ENCODE measurements around the gene SERPINF2.
"Not testable (repeated sequence)": the region's sequence is repeated elsewhere in the genome, so short reads cannot be mapped to it uniquely, and the experiment has no call there.

Gene SERPINF2

GRCh38 chr17:1730326-1731193, 12.1 kb upstream of the SERPINF2 start:
- H3K27me3 ChIP-seq (ENCODE audit: control insufficient read depth in 1 of 2, insufficient read depth in 2 of 2, low read length in 2 of 2), result no peaks in the 10 kb centered on the region
- H3K27ac ChIP-seq (ENCODE audit: low read depth, low read length), result peak overlapping the region; percentile 79
- peak overlapping the region; percentile 61 for H3K9ac ChIP-seq (ENCODE audit: low read length)
- peak overlapping the region in 1 of 2 donors; percentile 20 for H3K4me3 ChIP-seq (ENCODE audit: low read depth in 1 of 2, low read length in 2 of 2)
- H3K36me3 ChIP-seq (ENCODE audit: insufficient read depth, low read length), result peaks cover 38% of the 10 kb centered on the region
- H3K4me1 ChIP-seq (ENCODE audit: insufficient read depth, low read length), result peaks cover 15% of the 10 kb centered on the region
- H3K9me3 ChIP-seq (ENCODE audit: low read length), result no peaks in the 10 kb centered on the region

GRCh38 chr17:1731194-1731506, 11.5 kb upstream of the SERPINF2 start:
- Histone ChIP-seq H3K9me3 (ENCODE audit: low read length) (no peaks in the 10 kb centered on the region), H3K27me3 (ENCODE audit: control insufficient read depth in 1 of 2, insufficient read depth in 2 of 2, low read length in 2 of 2) (no peaks in the 10 kb centered on the region), H3K9ac (ENCODE audit: low read length) (no peak overlapping the region), H3K4me3 (ENCODE audit: low read depth in 1 of 2, low read length in 2 of 2) (no peak overlapping the region), H3K4me1 (ENCODE audit: insufficient read depth, low read length) (peaks cover 12% of the 10 kb centered on the region), H3K36me3 (ENCODE audit: insufficient read depth, low read length) (peaks cover 43% of the 10 kb centered on the region), H3K27ac (ENCODE audit: low read depth, low read length) (no peak overlapping the region)

GRCh38 chr17:1732241-1732832, 10.3 kb upstream of the SERPINF2 start:
- peaks cover 5% of the 10 kb centered on the region for H3K4me1 ChIP-seq (ENCODE audit: insufficient read depth, low read length)
- no peaks in the 10 kb centered on the region for H3K27me3 ChIP-seq (ENCODE audit: control insufficient read depth in 1 of 2, insufficient read depth in 2 of 2, low read length in 2 of 2)
- H3K9ac ChIP-seq (ENCODE audit: low read length), result no peak overlapping the region
- H3K9me3 ChIP-seq (ENCODE audit: low read length), result no peaks in the 10 kb centered on the region
- no peak overlapping the region for H3K4me3 ChIP-seq (ENCODE audit: low read depth in 1 of 2, low read length in 2 of 2)
- peaks cover 43% of the 10 kb centered on the region for H3K36me3 ChIP-seq (ENCODE audit: insufficient read depth, low read length)
- H3K27ac ChIP-seq (ENCODE audit: low read depth, low read length), result no peak overlapping the region

GRCh38 chr17:1732833-1733321, 9.8 kb upstream of the SERPINF2 start:
- H3K4me1 ChIP-seq (ENCODE audit: insufficient read depth, low read length), result peaks cover 5% of the 10 kb centered on the region
- H3K36me3 ChIP-seq (ENCODE audit: insufficient read depth, low read length), result peaks cover 43% of the 10 kb centered on the region
- H3K27ac ChIP-seq (ENCODE audit: low read depth, low read length), result no peak overlapping the region

GRCh38 chr17:1733759-1734158, 8.9 kb upstream of the SERPINF2 start:
- no peak overlapping the region for H3K4me3 ChIP-seq (ENCODE audit: low read depth in 1 of 2, low read length in 2 of 2)
- no peaks in the 10 kb centered on the region for H3K9me3 ChIP-seq (ENCODE audit: low read length)
- no peak overlapping the region for H3K9ac ChIP-seq (ENCODE audit: low read length)
- no peak overlapping the region for H3K27ac ChIP-seq (ENCODE audit: low read depth, low read length)
- H3K36me3 ChIP-seq (ENCODE audit: insufficient read depth, low read length), result peaks cover 38% of the 10 kb centered on the region
- peaks cover 5% of the 10 kb centered on the region for H3K4me1 ChIP-seq (ENCODE audit: insufficient read depth, low read length)
- no peaks in the 10 kb centered on the region for H3K27me3 ChIP-seq (ENCODE audit: control insufficient read depth in 1 of 2, insufficient read depth in 2 of 2, low read length in 2 of 2)

More at GRCh38 chr17:1732833-1733321, 9.8 kb upstream of the SERPINF2 start:
- Histone ChIP-seq H3K27me3 (ENCODE audit: control insufficient read depth in 1 of 2, insufficient read depth in 2 of 2, low read length in 2 of 2) (no peaks in the 10 kb centered on the region), H3K9me3 (ENCODE audit: low read length) (no peaks in the 10 kb centered on the region), H3K4me3 (ENCODE audit: low read depth in 1 of 2, low read length in 2 of 2) (no peak overlapping the region), H3K9ac (ENCODE audit: low read length) (no peak overlapping the region)

GRCh38 chr17:1735418-1735817, 7.3 kb upstream of the SERPINF2 start:
- Histone ChIP-seq H3K27ac (ENCODE audit: low read depth, low read length) (no peak overlapping the region), H3K4me3 (ENCODE audit: low read depth in 1 of 2, low read length in 2 of 2) (no peak overlapping the region), H3K9me3 (ENCODE audit: low read length) (no peaks in the 10 kb centered on the region), H3K4me1 (ENCODE audit: insufficient read depth, low read length) (peaks cover 3% of the 10 kb centered on the region), H3K9ac (ENCODE audit: low read length) (no peak overlapping the region), H3K36me3 (ENCODE audit: insufficient read depth, low read length) (peaks cover 38% of the 10 kb centered on the region), H3K27me3 (ENCODE audit: control insufficient read depth in 1 of 2, insufficient read depth in 2 of 2, low read length in 2 of 2) (no peaks in the 10 kb centered on the region)

- Histone ChIP-seq H3K27ac (ENCODE audit: low read depth, low read length) (no peak overlapping the region), H3K4me1 (ENCODE audit: insufficient read depth, low read length) (no peaks in the 10 kb centered on the region), H3K4me3 (ENCODE audit: low read depth in 1 of 2, low read length in 2 of 2) (no peak overlapping the region), H3K27me3 (ENCODE audit: control insufficient read depth in 1 of 2, insufficient read depth in 2 of 2, low read length in 2 of 2) (no peaks in the 10 kb centered on the region), H3K36me3 (ENCODE audit: insufficient read depth, low read length) (peaks cover 38% of the 10 kb centered on the region), H3K9ac (ENCODE audit: low read length) (no peak overlapping the region), H3K9me3 (ENCODE audit: low read length) (no peaks in the 10 kb centered on the region)
These were observed 6.8 kb upstream of the SERPINF2 start for GRCh38 chr17:1735834-1736347.

GRCh38 chr17:1736348-1737281, 6.1 kb upstream of the SERPINF2 start:
- Histone ChIP-seq H3K4me3 (ENCODE audit: low read depth in 1 of 2, low read length in 2 of 2) (no peak overlapping the region), H3K36me3 (ENCODE audit: insufficient read depth, low read length) (peaks cover 34% of the 10 kb centered on the region), H3K27ac (ENCODE audit: low read depth, low read length) (no peak overlapping the region)

GRCh38 chr17:1737531-1738291, 5.0 kb upstream of the SERPINF2 start:
- no peaks in the 10 kb centered on the region for H3K9me3 ChIP-seq (ENCODE audit: low read length)
- H3K9ac ChIP-seq (ENCODE audit: low read length), result no peak overlapping the region
- H3K4me1 ChIP-seq (ENCODE audit: insufficient read depth, low read length), result no peaks in the 10 kb centered on the region
- no peak overlapping the region for H3K27ac ChIP-seq (ENCODE audit: low read depth, low read length)
- no peak overlapping the region for H3K4me3 ChIP-seq (ENCODE audit: low read depth in 1 of 2, low read length in 2 of 2)
- H3K27me3 ChIP-seq (ENCODE audit: control insufficient read depth in 1 of 2, insufficient read depth in 2 of 2, low read length in 2 of 2), result no peaks in the 10 kb centered on the region
- peaks cover 33% of the 10 kb centered on the region for H3K36me3 ChIP-seq (ENCODE audit: insufficient read depth, low read length)

More at GRCh38 chr17:1736348-1737281, 6.1 kb upstream of the SERPINF2 start:
- Histone ChIP-seq H3K27me3 (ENCODE audit: control insufficient read depth in 1 of 2, insufficient read depth in 2 of 2, low read length in 2 of 2) (no peaks in the 10 kb centered on the region), H3K4me1 (ENCODE audit: insufficient read depth, low read length) (no peaks in the 10 kb centered on the region), H3K9ac (ENCODE audit: low read length) (no peak overlapping the region), H3K9me3 (ENCODE audit: low read length) (no peaks in the 10 kb centered on the region)

GRCh38 chr17:1741899-1742298, 772 bp upstream of the SERPINF2 start:
- H3K9me3 ChIP-seq (ENCODE audit: low read length); H3K27ac ChIP-seq (ENCODE audit: low read depth, low read length); H3K36me3 ChIP-seq (ENCODE audit: insufficient read depth, low read length); H3K9ac ChIP-seq (ENCODE audit: low read length); H3K4me3 ChIP-seq (ENCODE audit: low read depth in 1 of 2, low read length in 2 of 2); H3K4me1 ChIP-seq (ENCODE audit: insufficient read depth, low read length); H3K27me3 ChIP-seq (ENCODE audit: control insufficient read depth in 1 of 2, insufficient read depth in 2 of 2, low read length in 2 of 2): not testable (repeated sequence)

All from muscle layer of colon (tissue), 2 donors.